ENCODE data around the gene NODAL.

GRCh38 chr10:70477661-70478162 lies 36.2 kb upstream of the NODAL start:
- no peak for TF ChIP-seq CTCF (IDR thresholded peaks at IDR 0.05; ENCODE audit: low read length)
- TF ChIP-seq EZH2 (optimal IDR thresholded peaks at IDR 0.05; ENCODE audit: low read depth, low read length) = no peak
- TF ChIP-seq EZH2phosphoT487 (IDR thresholded peaks at IDR 0.05; ENCODE audit: low read length) = no peak

All from MM.1S (cell line).